ENCODE measurements around the gene HTT.

The HTT gene

GRCh38 chr4:3174371-3175338 is 100.2 kb downstream of the HTT start:
- DNase-seq (ENCODE audit: low spot score), result no peak

- no peak for DNase-seq (ENCODE audit: low spot score)
These were observed 102.1 kb downstream of the HTT start for GRCh38 chr4:3176367-3177229.

- no peak for DNase-seq (ENCODE audit: low spot score)
These were observed 102.9 kb downstream of the HTT start for GRCh38 chr4:3177426-3177825.

GRCh38 chr4:3177905-3178304 is 103.4 kb downstream of the HTT start:
- DNase-seq (ENCODE audit: low spot score), result no peak

DNA sequence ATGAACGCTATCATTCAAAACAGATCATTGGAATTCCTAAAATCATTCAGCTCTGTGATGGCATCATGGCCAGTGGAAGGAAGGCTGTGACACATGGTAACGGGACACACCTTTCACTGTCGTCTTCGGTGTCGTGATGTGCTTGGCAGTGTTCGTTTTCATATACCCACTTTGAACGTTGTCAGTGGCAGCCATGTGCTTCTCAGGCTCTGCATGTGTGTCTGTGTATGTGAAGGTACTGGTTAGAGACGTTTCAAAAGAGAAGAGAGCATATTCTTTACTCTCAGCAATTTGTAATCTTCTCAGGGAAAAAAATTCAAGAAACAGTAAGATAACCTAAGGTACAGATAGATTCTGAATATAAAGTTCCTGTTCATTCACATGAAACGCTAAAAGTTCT is 103.9 kb downstream of the HTT start:
- DNase-seq (ENCODE audit: low spot score), result no peak

DNA sequence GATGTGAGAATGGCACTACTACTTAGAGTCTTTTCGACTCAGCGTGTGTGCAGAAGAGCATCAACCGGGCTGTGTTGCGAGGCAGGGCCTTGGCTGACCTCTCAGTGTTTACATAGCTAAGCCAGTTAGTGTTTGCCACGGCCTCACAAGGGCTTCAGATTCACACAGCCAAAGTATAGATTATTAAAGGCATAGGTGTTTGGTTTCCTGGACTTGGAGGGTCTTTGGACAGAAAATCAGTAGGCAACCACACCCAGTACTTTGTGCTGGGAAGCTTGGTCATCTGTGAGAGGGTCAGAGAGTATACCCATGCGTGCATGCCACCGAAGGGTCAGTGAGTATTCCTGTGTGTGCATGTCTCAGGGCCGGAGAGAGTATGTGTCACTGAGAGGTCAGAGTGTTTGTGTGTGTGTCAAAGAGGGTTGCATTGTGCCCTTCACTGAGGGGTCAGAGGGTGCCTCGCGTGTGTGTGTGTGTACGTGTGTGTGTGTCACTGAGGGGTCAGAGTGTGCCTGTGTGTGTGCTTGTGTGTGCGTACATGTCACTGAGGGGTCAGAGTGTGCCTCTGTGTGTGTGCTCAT is 104.7 kb downstream of the HTT start:
- no peak for DNase-seq (ENCODE audit: low spot score)

DNA sequence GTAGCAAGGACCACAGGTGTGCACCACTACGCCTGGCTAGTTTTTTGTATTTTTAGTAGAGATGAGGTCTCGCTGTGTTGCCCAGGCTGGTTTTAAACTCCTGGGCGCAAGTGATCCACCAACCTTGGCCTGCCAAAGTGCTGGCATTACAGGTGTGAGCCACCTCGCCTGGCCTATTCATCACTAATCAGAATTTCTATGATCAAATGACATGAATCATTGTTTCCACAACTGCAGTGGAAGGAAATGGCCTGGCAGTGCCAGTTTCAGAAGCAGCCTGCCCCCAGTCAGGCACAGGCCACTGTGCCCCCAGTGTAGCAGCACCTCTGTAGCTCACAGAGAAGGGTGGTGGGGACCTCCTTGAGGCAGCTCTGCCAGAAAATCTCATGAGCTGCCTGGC is 108.5 kb downstream of the HTT start:
- no peak for DNase-seq (ENCODE audit: low spot score)

- no peak for DNase-seq (ENCODE audit: low spot score)
These were observed 110.2 kb downstream of the HTT start for GRCh38 chr4:3184725-3185124.

DNA sequence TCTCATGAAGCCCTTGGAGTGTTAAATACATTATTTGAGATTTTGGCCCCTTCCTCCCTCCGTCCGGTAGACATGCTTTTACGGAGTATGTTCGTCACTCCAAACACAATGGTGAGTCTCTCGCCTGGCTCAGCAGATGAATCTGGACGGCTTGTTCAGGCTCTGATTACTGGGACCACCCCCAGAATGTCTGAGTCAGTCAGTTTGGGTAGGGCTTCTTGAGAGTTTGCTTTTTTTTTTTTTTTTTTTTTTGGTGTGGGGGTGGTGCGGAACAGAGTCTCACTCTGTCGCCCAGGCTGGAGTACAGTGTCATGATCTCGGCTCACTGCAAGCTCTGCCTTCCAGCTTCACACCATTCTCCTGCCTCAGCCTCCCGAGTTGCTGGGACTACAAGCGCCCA is 112.1 kb downstream of the HTT start:
- DNase-seq (ENCODE audit: low spot score), result no peak

DNA sequence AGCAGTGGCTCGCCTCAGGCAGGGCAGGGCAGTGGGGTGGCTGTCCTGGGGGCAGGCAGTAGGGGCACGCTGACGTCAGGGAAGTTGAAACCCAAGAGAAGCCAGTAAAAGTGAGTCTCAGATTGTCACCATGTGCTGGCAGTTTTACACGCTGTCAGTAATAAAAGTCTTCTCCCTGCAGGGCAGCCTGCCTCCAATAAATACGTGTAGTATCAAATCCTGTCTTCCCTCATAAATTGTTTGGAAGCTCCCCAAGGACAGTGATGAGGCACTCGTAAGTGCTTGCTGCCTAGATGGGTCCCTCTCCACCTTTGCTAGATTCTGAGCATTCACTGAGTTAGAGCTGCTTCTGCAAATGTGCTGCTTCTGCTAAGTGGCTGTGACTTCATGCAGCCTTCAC is 113.6 kb downstream of the HTT start:
- no peak for DNase-seq (ENCODE audit: low spot score)

DNA sequence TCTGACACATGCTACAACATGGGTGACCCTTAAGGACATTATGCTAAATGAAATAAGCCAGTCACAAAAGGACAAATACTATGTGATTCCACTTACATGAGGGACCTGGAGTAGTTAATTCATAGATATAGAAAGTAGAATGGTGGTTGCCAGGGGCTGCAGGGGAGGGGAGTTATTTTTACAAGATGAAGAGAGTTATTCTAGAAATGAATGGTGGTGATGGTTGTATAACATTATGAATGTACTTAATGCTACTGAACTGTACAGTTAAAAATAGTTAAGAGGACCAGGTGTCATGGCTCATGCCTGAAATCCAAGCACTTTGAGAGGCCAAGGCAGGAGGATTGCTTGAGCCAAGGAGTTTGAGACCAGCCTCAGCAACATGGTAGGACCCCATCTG is 115.0 kb downstream of the HTT start:
- DNase-seq (ENCODE audit: low spot score), result no peak

- DNase-seq (ENCODE audit: low spot score), result no peak
These were observed 116.1 kb downstream of the HTT start for GRCh38 chr4:3190549-3190948.

DNA sequence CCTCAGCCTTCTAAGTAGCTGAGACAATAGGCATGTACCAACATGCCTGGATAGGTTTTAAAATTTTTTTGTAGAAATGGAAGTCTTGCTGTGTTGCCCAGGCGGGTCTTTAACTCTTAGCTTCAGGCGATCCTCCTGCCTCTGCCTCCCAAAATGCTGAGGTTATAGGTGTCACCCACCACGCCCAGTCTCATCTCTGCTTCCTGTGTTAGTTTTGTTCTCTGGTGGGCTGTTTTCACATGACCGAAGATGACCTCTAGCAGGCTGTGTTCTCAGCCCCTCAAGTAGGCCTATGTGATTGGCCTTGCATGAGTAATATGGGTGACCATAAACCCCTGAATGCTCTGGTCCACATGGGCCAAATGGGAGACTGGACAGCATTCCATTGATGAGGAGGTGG is 117.7 kb downstream of the HTT start:
- DNase-seq (ENCODE audit: low spot score), result no peak

GRCh38 chr4:3192827-3193226 is 118.3 kb downstream of the HTT start:
- no peak for DNase-seq (ENCODE audit: low spot score)

DNA sequence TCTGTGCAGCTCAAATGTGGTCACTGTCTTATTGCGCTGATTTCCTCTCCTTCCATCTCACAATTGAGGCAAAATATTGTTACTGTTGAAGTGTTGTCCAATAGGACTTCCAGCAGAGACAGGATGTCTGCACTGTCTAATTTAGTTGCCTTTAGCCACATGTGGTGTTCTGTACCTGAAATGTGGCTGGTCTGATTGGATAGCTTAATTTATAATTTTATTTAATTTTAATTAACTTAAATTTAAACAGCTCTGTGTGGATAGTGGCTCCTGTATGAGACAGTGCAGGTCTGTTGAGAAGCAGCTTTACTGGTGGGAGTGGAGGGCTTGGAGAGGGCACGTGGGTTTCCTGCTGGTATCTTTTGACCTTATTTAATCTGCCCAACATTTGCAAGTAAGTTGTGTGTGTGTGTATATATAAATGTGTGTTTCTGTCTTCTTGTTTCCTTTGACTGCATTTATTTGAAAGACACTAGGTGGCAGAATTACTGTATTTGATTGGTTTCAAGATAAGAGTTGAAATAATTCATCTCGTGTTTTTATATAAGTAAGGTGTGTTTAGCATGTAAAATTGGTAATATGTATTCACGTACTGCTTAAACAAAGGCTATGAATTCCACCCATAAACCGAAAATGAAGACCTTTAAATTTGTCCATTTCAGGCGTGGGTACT is 119.2 kb downstream of the HTT start:
- DNase-seq (ENCODE audit: low spot score), result no peak

GRCh38 chr4:3196670-3197359 is 122.3 kb downstream of the HTT start:
- DNase-seq (ENCODE audit: low spot score), result no peak

DNA sequence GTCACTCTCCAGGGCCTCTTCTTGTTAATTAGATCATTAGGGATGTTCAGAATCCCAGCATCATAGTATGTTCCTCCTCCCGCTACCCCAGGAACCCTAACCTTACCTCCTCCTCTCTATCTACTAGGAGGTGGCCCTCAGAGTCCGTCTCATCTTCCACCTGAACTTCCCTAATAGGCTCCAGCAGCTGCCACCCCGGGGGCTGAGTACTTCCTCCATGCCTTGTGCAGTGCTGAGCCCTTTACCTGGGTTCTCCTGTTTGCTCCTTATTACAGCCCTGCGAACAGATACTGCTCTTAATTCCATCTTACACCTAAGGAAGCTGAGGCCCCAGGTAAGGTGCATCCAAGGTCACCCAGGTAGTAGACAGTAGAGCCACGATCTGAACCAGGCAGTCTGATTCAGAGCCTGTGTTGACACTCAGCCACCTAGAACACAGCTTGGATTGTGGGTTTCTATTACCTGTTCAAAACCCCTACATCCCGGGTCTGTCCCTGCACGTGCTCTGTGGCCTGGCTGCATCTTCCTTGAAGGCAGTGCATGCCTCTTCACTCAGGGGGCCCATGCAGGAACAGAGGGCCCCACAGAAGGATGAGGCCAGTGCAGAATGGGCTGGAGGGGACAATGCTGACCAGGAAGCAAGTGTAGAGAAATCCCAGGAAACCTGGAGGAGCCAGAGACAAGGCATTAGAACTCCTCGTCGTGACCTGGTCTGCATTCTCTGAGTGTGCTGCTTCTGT is 123.1 kb downstream of the HTT start:
- no peak for DNase-seq (ENCODE audit: low spot score)

GRCh38 chr4:3198906-3199305 is 124.4 kb downstream of the HTT start:
- DNase-seq (ENCODE audit: low spot score), result no peak

GRCh38 chr4:3199653-3200422 is 125.4 kb downstream of the HTT start:
- no peak for DNase-seq (ENCODE audit: low spot score)
